ENCODE results near the gene CTDSP2. TPM values are rescaled to one million over a fixed set of nuclear protein-coding genes. Genes with fewer than 3 reads are reported as not detected.
"Not testable (repeated sequence)": the region's sequence is repeated elsewhere in the genome, so short reads cannot be mapped to it uniquely, and the experiment has no call there.

The CTDSP2 gene
- total and polyA plus RNA-seq, 4 donors = 51.2 to 252 (median 140) TPM

DNA sequence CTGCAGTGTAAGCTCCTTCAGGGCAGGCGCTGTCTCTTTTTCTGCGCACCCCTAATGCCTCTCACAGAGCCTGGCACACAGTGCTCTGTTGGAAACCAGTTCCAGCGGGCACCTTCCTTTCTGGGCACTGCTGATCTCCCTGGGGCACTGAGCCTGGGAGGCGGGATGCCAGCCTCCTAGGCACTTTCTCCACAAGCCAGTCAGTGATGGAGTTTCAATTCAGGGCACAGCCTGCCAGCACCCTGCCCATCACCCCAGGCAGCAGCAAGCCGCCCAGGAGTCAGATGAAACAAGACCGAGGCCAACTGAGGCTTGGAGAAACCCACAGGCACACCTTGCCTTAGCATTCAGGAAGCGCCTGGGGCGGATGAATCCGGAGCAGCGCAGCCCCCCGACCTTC lies 5.7 kb upstream of the CTDSP2 start:
- Histone ChIP-seq H3K9me3 (ENCODE audit: control insufficient read depth, low read length) (no peaks in the 10 kb centered on the region), H3K36me3 (ENCODE audit: control insufficient read depth in 1 of 2, insufficient read depth in 2 of 2, low read length in 1 of 2) (no peaks in the 10 kb centered on the region), H3K27ac (ENCODE audit: low read depth in 1 of 2, low read length in 2 of 2) (peak overlapping the region; percentile 58 to 94), H3K4me3 (ENCODE audit: low read length in 2 of 2) (peak overlapping the region in 1 of 2 donors; percentile 15), H3K27me3 (ENCODE audit: control insufficient read depth in 1 of 2, insufficient read depth in 2 of 2, low read length in 1 of 2) (no peaks in the 10 kb centered on the region), H3K4me1 (ENCODE audit: control insufficient read depth in 1 of 2, insufficient read depth in 2 of 2, low read length in 2 of 2) (peaks cover 3 to 4% of the 10 kb centered on the region in 2 donors)
- intact Hi-C loops (cut with DNase I) = no loop called here
- 4 to 8% methylated on average over 11 of the region's 11 CpGs for WGBS, 2 donors
- ATAC-seq (ENCODE audit: low FRiP score) (peak; percentile 77), DNase-seq (peak; percentile 75 to 83)

DNA sequence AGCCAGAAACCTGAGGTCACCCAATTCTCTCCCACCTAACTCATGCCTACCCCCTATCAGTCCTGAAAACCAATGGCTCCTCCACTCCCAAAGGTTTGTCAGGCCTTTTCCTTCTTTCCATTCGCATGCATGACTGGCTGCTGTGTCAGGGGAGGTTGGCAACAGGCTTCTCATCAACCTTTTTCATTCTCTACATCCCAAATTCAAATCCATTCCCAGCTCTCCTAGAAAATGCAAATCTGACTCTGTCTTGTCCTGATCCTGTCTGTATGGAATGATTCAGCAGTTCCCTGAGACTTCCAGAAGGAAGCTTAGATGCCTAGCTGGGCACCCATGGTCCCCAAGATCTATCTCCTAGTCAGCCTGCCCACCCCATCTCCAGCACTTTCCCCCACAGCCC lies 5.0 kb upstream of the CTDSP2 start:
- H3K27me3 ChIP-seq (ENCODE audit: control insufficient read depth in 1 of 2, insufficient read depth in 2 of 2, low read length in 1 of 2) = no peaks in the 10 kb centered on the region
- intact Hi-C loops (cut with DNase I) = no loop called here
- H3K36me3 ChIP-seq (ENCODE audit: control insufficient read depth in 1 of 2, insufficient read depth in 2 of 2, low read length in 1 of 2) = no peaks in the 10 kb centered on the region
- no peaks in the 10 kb centered on the region for H3K9me3 ChIP-seq (ENCODE audit: control insufficient read depth, low read length)
- peak overlapping the region in 1 of 2 donors; percentile 94 for H3K27ac ChIP-seq (ENCODE audit: low read depth in 1 of 2, low read length in 2 of 2)
- H3K4me1 ChIP-seq (ENCODE audit: control insufficient read depth in 1 of 2, insufficient read depth in 2 of 2, low read length in 2 of 2) = peaks cover 3 to 4% of the 10 kb centered on the region in 2 donors
- DNase-seq = no peak
- WGBS, 2 donors = 13 to 38% methylated on average over 1 of the region's 1 CpG
- no peak overlapping the region for H3K4me3 ChIP-seq (ENCODE audit: low read length in 2 of 2)
- ATAC-seq (ENCODE audit: low FRiP score) = no peak

DNA sequence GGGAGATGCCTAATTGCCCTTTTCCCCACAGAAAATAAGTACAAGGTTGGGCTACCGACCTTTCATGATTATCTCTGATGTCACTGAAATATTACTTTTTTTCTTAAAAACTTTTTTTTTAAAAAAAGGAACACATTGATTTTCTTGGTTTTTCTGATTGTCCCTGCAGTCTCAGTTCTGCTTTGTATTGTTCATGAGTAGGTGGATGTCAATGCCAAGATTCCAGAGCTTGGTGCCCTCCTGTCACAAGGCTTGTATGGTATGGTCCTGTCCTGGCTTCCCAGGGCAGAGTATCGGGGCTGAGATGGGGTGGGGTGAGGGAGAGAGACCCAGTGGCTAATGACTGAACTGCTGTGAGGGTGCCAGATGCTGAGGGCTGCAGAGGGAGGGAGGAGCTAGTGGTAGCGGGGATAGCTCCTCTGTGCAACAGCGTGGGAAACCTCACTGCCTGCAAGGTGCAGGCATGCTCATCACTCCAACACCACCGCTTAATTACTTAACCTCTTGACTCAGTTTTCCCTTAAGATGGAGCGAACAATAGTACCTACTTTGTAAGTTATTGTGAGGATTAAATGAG lies 4.4 kb upstream of the CTDSP2 start:
- no peaks in the 10 kb centered on the region for H3K27me3 ChIP-seq (ENCODE audit: control insufficient read depth in 1 of 2, insufficient read depth in 2 of 2, low read length in 1 of 2)
- no peaks in the 10 kb centered on the region for H3K36me3 ChIP-seq (ENCODE audit: control insufficient read depth in 1 of 2, insufficient read depth in 2 of 2, low read length in 1 of 2)
- intact Hi-C loops (cut with DNase I) = no loop called here
- 32 to 38% methylated on average over 6 of the region's 6 CpGs for WGBS, 2 donors
- H3K27ac ChIP-seq (ENCODE audit: low read depth in 1 of 2, low read length in 2 of 2) = peak overlapping the region in 1 of 2 donors; percentile 81
- ATAC-seq (ENCODE audit: low FRiP score) (no peak), DNase-seq (no peak)
- peaks cover 3 to 4% of the 10 kb centered on the region in 2 donors for H3K4me1 ChIP-seq (ENCODE audit: control insufficient read depth in 1 of 2, insufficient read depth in 2 of 2, low read length in 2 of 2)
- no peak overlapping the region for H3K4me3 ChIP-seq (ENCODE audit: low read length in 2 of 2)
- no peaks in the 10 kb centered on the region for H3K9me3 ChIP-seq (ENCODE audit: control insufficient read depth, low read length)

DNA sequence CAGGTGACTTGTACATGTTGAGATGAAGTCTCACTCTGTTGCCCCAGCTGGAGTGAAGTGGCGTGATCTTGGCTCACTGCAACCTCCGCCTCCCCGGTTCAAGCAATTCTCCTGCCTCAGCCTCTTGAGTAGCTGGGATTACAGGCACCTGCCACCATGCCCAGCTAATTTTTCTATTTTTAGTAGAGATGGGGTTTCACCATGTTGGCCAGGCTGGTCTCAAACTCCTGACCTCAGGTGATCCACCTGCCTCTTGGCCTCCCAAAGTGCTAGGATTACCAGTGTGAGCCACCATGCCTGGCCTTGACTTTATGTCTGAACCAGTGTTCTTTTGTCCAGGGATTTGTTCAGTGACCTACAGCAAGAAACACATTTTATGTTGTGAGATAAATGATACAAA lies 2.9 kb upstream of the CTDSP2 start:
- H3K27me3 ChIP-seq (ENCODE audit: control insufficient read depth in 1 of 2, insufficient read depth in 2 of 2, low read length in 1 of 2); H3K27ac ChIP-seq (ENCODE audit: low read depth in 1 of 2, low read length in 2 of 2); H3K4me3 ChIP-seq (ENCODE audit: low read length in 2 of 2); H3K4me1 ChIP-seq (ENCODE audit: control insufficient read depth in 1 of 2, insufficient read depth in 2 of 2, low read length in 2 of 2); ATAC-seq (ENCODE audit: low FRiP score); DNase-seq; intact Hi-C loops (cut with DNase I); H3K36me3 ChIP-seq (ENCODE audit: control insufficient read depth in 1 of 2, insufficient read depth in 2 of 2, low read length in 1 of 2); H3K9me3 ChIP-seq (ENCODE audit: control insufficient read depth, low read length): not testable (repeated sequence)
- 96 to 97% methylated on average over 3 of the region's 3 CpGs for WGBS, 2 donors

DNA sequence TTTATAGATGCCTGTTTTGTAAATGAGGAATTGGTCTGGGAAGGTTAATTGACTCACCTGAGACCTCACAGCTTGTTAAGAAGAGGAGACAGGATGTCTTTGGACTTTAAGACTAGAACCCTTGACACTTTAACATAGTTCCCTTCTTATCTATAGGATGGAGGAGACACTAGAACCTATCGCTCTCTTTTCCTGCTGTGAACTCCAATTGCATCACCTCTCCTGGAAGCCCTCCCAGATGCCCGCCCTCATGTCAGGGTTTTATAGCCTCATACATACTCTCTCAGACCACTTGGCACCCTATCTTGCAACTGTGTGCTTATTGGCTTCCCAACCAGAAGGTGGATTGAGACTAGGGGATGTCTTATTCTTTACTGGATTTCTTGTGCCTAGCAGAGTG lies 2.5 kb upstream of the CTDSP2 start:
- intact Hi-C loops (cut with DNase I) = no loop called here
- ATAC-seq (ENCODE audit: low FRiP score) (no peak), DNase-seq (no peak)
- Histone ChIP-seq H3K4me1 (ENCODE audit: control insufficient read depth in 1 of 2, insufficient read depth in 2 of 2, low read length in 2 of 2) (peaks cover 3 to 4% of the 10 kb centered on the region in 2 donors), H3K36me3 (ENCODE audit: control insufficient read depth in 1 of 2, insufficient read depth in 2 of 2, low read length in 1 of 2) (no peaks in the 10 kb centered on the region), H3K27me3 (ENCODE audit: control insufficient read depth in 1 of 2, insufficient read depth in 2 of 2, low read length in 1 of 2) (no peaks in the 10 kb centered on the region), H3K9me3 (ENCODE audit: control insufficient read depth, low read length) (no peaks in the 10 kb centered on the region), H3K27ac (ENCODE audit: low read depth in 1 of 2, low read length in 2 of 2) (no peak overlapping the region), H3K4me3 (ENCODE audit: low read length in 2 of 2) (no peak overlapping the region)
- 89 to 91% methylated on average over 2 of the region's 2 CpGs for WGBS, 2 donors

DNA sequence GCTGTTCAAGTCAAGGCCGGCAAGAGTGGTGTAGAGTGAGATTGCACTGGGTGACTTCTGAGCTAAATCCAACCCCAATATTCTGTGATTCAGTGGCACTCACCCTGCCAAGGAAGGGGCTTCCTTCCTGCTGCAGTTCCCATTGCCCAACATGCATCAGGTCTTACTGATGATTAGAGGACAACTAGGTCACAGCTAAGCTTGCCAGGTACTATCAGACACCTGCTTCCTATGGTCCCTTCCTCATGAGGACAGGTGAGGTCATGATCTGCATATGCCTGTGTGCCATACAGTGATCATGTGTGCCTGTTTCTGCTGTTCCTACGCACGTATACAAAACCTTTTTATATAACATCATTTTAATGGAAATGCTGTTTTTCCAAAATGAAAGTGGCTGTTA lies 1.7 kb upstream of the CTDSP2 start:
- DNase-seq = no peak
- Histone ChIP-seq H3K9me3 (ENCODE audit: control insufficient read depth, low read length) (no peaks in the 10 kb centered on the region), H3K4me1 (ENCODE audit: control insufficient read depth in 1 of 2, insufficient read depth in 2 of 2, low read length in 2 of 2) (peaks cover 3 to 4% of the 10 kb centered on the region in 2 donors), H3K27me3 (ENCODE audit: control insufficient read depth in 1 of 2, insufficient read depth in 2 of 2, low read length in 1 of 2) (no peaks in the 10 kb centered on the region), H3K27ac (ENCODE audit: low read depth in 1 of 2, low read length in 2 of 2) (no peak overlapping the region), H3K36me3 (ENCODE audit: control insufficient read depth in 1 of 2, insufficient read depth in 2 of 2, low read length in 1 of 2) (no peaks in the 10 kb centered on the region), H3K4me3 (ENCODE audit: low read length in 2 of 2) (no peak overlapping the region)
- ATAC-seq (ENCODE audit: low FRiP score) = no peak
- 81 to 82% methylated on average over 3 of the region's 3 CpGs for WGBS, 2 donors
- intact Hi-C loops (cut with DNase I) = no loop called here

DNA sequence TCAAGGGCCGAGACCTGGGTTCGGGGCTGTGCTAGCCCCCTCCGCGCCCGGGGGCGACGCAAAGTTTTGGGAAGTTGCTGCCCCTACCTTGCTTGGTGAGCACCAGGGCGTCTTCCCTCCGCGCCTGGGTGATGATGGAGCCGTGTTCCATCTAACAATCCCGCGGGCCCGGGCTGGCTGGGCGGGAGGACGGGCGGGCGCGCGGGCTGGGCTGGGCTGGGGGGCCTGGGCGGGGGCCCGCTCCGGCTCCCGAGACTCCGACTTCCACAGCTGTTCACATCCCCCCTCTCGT lies 298 bp downstream of the CTDSP2 start:
- ATAC-seq (ENCODE audit: low FRiP score) = no peak
- Histone ChIP-seq H3K36me3 (ENCODE audit: control insufficient read depth in 1 of 2, insufficient read depth in 2 of 2, low read length in 1 of 2) (no peaks in the 10 kb centered on the region), H3K27ac (ENCODE audit: low read depth in 1 of 2, low read length in 2 of 2) (peak overlapping the region; percentile 99 to 100), H3K4me3 (ENCODE audit: low read length in 2 of 2) (peak overlapping the region; percentile 87 to 98), H3K9me3 (ENCODE audit: control insufficient read depth, low read length) (no peaks in the 10 kb centered on the region), H3K4me1 (ENCODE audit: control insufficient read depth in 1 of 2, insufficient read depth in 2 of 2, low read length in 2 of 2) (peaks cover 4 to 9% of the 10 kb centered on the region in 2 donors), H3K27me3 (ENCODE audit: control insufficient read depth in 1 of 2, insufficient read depth in 2 of 2, low read length in 1 of 2) (no peaks in the 10 kb centered on the region)
- WGBS, 2 donors = 0% methylated on average over 8 to 26 of the region's 26 CpGs
- intact Hi-C loops (cut with DNase I) = no loop called here
- no peak for DNase-seq

DNA sequence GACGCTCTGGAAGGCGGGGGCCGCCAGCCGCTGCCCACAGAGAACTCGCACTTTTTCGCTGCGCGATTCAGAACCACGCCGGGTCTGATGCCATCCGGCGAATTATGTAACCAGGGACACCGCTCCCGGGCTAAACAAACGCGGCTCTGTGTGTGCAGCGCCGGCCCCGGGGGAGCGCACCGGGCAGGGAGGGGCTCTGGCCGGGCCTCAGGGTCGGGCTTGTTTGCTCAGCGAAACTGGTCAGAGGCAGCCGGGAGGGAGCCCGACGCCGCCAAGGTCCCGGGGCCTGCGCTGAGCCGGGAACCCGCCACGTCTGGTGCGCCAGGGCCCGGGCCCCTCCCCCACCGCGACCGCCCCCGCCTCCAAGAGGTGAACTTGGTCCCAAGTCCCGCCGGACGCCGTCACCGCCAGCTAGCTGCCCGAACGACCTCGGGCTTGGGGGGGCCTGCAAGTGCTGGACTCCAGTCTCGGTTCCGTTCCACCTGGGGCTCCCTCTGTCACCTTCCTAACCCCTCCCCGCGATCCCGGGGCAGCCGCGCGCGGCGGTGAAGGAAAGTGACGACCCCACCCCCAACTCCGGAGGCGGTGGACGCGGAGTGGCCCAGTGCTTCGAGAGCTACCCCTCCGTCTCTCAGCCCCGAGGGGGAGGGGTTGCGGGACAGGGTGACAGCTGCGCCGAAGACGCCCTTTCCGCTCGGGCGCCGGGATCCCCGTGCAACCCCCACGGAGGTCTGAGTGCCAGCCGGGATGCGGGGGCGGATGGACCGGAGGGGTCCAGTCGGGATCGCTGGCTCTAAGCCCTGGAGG lies 848 bp downstream of the CTDSP2 start:
- no peaks in the 10 kb centered on the region for H3K9me3 ChIP-seq (ENCODE audit: control insufficient read depth, low read length)
- H3K27me3 ChIP-seq (ENCODE audit: control insufficient read depth in 1 of 2, insufficient read depth in 2 of 2, low read length in 1 of 2) = no peaks in the 10 kb centered on the region
- 0 to 1% methylated on average over 78 to 81 of the region's 81 CpGs for WGBS, 2 donors
- intact Hi-C loops (cut with DNase I) = loop anchor here in 1 of 2 donors (2.0 kb wide), 1 partner anchor 47 kb away; no protein-coding TSS in a partner anchor
- ATAC-seq (ENCODE audit: low FRiP score) (peak; percentile 70), DNase-seq (peak; percentile 89 to 94)
- H3K4me1 ChIP-seq (ENCODE audit: control insufficient read depth in 1 of 2, insufficient read depth in 2 of 2, low read length in 2 of 2) = peaks cover 7 to 8% of the 10 kb centered on the region in 2 donors
- peak overlapping the region; percentile 87 to 98 for H3K4me3 ChIP-seq (ENCODE audit: low read length in 2 of 2)
- H3K36me3 ChIP-seq (ENCODE audit: control insufficient read depth in 1 of 2, insufficient read depth in 2 of 2, low read length in 1 of 2) = no peaks in the 10 kb centered on the region
- peak overlapping the region; percentile 99 to 100 for H3K27ac ChIP-seq (ENCODE audit: low read depth in 1 of 2, low read length in 2 of 2)
